ENCODE measurements around the gene SDC3.

The SDC3 gene

GRCh38 chr1:30845904-30846290 lies 62.7 kb downstream of the SDC3 start:
- no peak for TF ChIP-seq REST (IDR thresholded peaks at IDR 0.05; ENCODE audit: low read depth)
- TF ChIP-seq ZBTB7A (IDR thresholded peaks at IDR 0.05; ENCODE audit: low read depth): no peak

- no peak for TF ChIP-seq TCF12 (IDR thresholded peaks at IDR 0.05; ENCODE audit: low read depth)
- no peak for TF ChIP-seq NFIC (IDR thresholded peaks at IDR 0.05)
- TF ChIP-seq CREB1 (IDR thresholded peaks at IDR 0.05; ENCODE audit: low read depth): no peak
- no peak for TF ChIP-seq MAX (IDR thresholded peaks at IDR 0.05)
- no peak for TF ChIP-seq TEAD4 (IDR thresholded peaks at IDR 0.05)
- TF ChIP-seq CEBPB (IDR thresholded peaks at IDR 0.05): no peak
- no peak for TF ChIP-seq ZBTB7A (IDR thresholded peaks at IDR 0.05; ENCODE audit: low read depth)
- TF ChIP-seq YY1 (IDR thresholded peaks at IDR 0.05; ENCODE audit: low read depth): no peak
- TF ChIP-seq RAD21 (IDR thresholded peaks at IDR 0.05; ENCODE audit: low read depth): no peak
- no peak for TF ChIP-seq FOXM1 (IDR thresholded peaks at IDR 0.05; ENCODE audit: borderline replicate concordance, low read depth)
- no peak for TF ChIP-seq EP300 (IDR thresholded peaks at IDR 0.05; ENCODE audit: borderline replicate concordance)
- no peak for TF ChIP-seq USF1 (IDR thresholded peaks at IDR 0.05)
- TF ChIP-seq TAF1 (IDR thresholded peaks at IDR 0.05; ENCODE audit: low read depth): no peak
- no peak for TF ChIP-seq EGR1 (IDR thresholded peaks at IDR 0.05)
- TF ChIP-seq REST (IDR thresholded peaks at IDR 0.05; ENCODE audit: low read depth): no peak
Observed at GRCh38 chr1:30845237-30845903, 63.2 kb downstream of the SDC3 start.

- no peak for TF ChIP-seq TEAD4 (IDR thresholded peaks at IDR 0.05)
Observed at GRCh38 chr1:30844631-30845030, 63.9 kb downstream of the SDC3 start.

GRCh38 chr1:30842697-30843354 lies 65.7 kb downstream of the SDC3 start:
- TF ChIP-seq TCF12 (IDR thresholded peaks at IDR 0.05; ENCODE audit: low read depth) (no peak), RAD21 (IDR thresholded peaks at IDR 0.05; ENCODE audit: low read depth) (no peak), EGR1 (IDR thresholded peaks at IDR 0.05) (no peak), CEBPB (IDR thresholded peaks at IDR 0.05) (no peak), YY1 (IDR thresholded peaks at IDR 0.05; ENCODE audit: low read depth) (no peak), TAF1 (IDR thresholded peaks at IDR 0.05; ENCODE audit: low read depth) (no peak), ZBTB7A (IDR thresholded peaks at IDR 0.05; ENCODE audit: low read depth) (no peak)

- TF ChIP-seq ZBTB7A (IDR thresholded peaks at IDR 0.05; ENCODE audit: low read depth): no peak
- no peak for TF ChIP-seq REST (IDR thresholded peaks at IDR 0.05; ENCODE audit: low read depth)
- TF ChIP-seq TEAD4 (IDR thresholded peaks at IDR 0.05): no peak
- no peak for TF ChIP-seq EGR1 (IDR thresholded peaks at IDR 0.05)
- TF ChIP-seq RAD21 (IDR thresholded peaks at IDR 0.05; ENCODE audit: low read depth): no peak
- TF ChIP-seq TCF12 (IDR thresholded peaks at IDR 0.05; ENCODE audit: low read depth): no peak
Observed at GRCh38 chr1:30840904-30841598, 67.5 kb downstream of the SDC3 start.

Measured in Ishikawa (cell line).